GM21723 (cell line): ENCODE data around the gene DLGAP1.

Source experiments
- ATAC-seq: cut with Tn5 transposase; IDR thresholded peaks from one replicate; pipeline ENCODE4 v1.9.1; 2021; ENCODE audit warnings: mild to moderate bottlenecking, moderate library complexity; ENCODE audit not compliant: unreplicated experiment

DLGAP1 gene

DNA sequence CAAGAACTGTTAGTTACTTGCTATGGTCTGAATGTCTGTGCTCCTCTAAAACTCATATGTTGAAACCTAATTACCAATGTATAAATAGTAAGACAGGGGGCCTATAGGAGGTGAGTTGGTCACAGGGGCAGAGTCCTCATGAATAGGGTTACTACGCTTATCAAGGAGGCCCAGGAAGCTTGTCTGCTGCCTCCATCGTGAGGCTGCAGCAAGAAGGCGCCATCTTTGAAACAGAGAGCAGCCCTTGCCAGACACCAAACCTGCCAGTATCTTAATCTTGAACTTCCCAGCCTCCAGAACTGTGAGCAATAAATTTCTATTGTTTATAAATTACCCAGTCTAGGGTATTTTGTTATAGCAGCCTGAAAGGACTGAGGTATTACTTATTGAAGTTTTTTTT, 926.0 kb downstream of the DLGAP1 start:
- ATAC-seq, result no peak

DNA sequence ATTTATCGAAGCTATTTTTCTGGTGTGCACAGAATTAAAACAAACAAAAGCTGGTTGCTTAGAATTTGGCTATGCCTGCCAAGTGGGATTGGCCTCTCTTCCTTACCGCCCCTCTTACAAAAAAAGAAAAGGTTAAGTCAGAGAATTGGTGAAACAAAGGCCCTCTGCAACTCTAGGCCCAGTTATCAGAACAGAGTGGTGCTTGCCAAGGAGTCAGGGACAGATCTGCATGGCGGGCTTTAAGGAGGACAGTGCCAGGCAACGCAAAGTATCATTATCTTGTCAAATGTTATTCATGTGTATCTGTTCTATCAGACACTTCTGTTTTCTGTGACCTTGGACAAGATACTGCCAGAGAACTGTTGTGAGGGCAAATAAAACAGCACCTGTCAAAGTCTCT, 926.9 kb downstream of the DLGAP1 start:
- no peak for ATAC-seq

DNA sequence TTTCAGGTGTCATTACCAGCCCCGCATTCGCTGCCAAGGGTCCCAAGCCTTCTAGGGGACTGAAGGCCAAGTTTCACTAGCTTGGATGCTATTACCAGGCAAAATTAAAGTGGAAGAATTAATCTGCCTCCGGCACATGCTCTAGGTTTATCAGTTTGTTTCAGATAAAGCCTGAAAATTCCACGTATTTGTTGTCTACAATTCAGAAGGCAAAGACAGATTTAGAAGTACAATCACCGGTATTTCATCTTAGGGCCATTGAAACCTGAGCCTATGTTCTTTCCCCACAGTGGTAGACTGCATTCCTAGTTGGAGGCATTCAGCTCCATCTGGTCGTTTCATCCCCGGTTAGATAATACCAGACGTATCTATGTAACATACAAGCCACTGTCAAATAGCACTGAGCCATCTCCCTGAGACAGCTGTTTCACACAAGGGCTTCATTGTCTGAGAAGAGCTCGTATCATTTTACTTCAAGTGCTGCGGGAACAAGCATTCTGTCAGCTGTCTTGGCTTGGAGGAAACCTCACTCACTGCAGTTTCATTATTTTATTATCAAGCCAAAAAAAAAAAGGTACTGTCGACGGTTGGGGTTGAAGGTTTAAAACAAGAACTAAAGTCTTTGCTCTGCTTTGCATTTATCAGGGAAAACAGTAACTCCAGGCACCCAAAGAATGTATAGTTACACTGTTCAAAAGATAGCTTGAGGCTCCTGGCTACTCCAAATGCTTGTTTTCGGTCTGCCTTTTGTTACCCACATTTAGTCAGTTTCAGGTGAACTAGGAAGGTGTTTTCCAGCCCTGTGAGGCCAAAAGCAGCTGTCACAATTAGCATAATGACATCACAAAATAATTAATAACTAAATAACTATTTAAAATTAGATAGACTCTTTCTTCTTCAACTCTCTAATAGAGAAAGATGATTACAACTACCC, 928.4 kb downstream of the DLGAP1 start:
- ATAC-seq, result peak; percentile 58

DNA sequence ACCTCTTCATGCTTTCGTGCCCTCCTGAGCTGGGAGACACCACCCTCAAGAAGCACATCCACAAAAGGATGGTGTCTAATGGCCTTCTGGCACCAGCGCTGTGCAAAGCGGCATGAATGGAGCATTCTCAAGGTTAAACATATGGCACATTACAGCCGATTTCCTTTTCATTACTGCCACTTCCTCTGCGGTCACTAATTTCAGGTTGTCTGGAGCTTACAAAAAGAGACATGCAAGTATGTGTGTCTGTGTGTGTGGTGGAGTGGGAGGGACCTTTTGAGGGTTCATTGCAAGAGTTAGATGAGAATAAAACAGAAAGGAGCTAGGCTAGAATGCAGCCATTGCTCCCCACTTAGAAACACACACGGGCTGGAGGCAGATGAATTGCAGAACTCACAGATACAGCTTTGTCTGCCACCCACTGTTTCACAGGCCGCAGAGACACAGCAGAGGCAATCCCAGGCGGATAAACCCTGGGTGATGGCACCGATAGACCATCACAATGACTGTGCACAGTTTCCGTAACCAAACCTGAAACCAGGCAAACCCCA, 929.2 kb downstream of the DLGAP1 start:
- peak; percentile 63 for ATAC-seq

DNA sequence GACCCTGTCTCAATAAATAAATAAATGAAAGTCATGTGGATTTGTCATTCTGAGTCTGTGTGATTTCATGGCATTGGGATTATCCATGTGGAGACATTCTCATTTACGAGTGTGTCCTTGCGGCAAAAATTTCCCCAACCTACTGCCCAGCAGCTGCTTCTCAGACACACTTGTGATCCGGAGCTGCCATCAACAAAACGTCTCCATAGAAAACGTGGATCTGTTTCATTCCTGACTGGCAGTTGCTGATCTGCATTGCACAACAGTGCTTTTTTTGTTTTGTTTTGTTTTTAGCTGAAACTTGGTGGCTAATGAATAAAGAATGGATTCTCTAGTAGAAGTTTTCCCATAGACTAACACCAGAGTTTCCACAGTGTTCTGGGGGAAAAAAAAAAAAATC, 930.4 kb downstream of the DLGAP1 start:
- ATAC-seq, result no peak

DNA sequence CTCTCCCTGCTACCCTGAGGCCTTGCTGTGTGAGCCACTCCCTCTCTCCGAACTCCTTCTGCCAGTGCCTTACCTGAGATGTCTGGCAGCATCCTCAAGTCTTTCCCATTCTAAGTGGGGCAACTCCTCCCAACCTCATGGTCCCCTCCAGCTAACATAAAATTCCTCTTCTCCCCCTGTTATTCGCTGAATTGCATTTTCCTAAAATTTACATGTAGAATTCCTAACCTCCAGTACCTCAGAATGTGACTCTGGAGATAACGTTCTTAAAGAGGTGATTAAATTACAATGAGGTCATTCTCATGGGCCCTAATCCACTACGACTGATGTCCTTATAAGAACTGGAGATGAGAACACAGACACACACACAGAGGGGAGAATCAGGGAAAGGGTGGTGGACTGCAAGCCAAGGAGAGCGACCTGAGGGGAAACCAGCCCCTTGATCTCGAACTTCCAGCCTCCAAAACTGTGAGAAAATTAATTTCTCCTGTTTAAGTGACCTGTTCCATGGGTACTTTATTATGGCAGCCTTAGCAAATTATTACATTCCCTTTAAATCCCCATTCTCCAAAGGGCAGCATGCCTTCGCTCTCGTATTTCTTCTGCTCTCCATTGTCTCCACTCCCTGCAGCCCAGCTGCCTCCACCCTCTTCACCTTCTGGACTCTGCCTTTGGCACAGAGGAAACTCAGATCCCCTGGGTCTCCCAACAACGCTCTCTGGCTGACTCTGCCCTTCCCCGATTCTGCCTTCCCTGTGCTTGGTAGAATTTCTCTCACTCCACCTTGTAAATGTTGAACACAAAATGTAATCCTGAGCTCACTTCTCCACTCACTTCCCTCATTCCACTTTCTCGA, 934.6 kb downstream of the DLGAP1 start:
- ATAC-seq, result no peak

DNA sequence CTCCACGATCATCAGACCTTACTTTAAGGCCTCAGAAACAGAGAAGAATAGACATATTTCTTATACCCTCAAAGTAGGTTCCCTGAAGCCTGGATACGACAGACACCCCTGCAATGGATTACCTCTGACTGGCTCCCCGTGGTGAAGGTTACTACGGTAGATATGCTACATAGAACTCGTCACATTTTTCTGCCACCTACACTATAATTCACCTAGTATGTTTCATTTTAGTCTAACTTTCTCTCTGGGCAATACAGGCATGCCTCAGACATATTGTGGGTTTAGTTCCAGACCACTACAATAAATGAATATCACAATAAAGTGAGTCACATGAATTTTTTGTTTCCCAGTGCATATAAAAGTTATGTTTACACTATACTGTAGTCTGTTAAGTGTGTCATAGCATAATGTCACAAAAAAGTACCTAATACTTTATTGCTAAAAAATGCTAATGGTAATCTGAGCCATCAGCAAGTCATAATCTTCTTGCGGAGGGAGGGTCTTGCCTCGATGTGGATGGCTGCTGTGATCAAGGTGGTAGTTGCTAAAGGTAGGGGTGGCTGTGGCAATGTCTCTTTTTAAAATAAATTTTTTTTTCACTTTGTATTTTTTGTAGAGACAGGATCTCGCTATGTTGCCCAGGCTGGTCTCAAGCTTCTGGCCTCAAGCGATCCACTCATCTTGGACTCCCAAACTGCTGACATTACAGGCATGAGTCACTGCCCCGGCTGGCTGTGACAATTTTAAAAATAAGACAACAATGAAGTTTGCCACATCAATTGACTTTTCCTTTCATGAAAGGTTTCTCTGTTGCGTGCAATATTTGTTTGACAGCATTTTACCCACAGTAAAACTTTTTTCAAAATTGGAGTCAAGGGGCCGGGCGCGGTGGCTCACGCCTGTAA, 940.5 kb downstream of the DLGAP1 start:
- ATAC-seq, result no peak

DNA sequence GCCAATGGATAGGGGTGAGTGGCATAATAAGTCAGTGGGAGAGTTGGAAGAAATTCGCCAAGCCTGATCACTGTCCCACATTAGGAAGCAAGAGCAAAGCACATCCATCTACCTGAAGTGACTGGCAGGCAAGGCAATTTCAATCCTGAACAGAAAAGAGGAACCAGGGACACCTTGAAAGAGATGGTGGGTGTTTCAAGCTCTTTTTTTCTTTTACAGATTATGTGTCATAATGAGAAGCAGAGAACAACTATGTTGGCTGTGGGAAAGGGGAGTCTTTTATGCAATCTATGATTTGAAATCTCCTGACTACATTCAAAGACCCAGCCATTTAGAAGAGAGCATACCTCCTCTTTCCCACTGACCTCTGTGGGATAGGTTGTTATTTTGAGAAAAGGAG, 941.6 kb downstream of the DLGAP1 start:
- peak; percentile 87 for ATAC-seq

DNA sequence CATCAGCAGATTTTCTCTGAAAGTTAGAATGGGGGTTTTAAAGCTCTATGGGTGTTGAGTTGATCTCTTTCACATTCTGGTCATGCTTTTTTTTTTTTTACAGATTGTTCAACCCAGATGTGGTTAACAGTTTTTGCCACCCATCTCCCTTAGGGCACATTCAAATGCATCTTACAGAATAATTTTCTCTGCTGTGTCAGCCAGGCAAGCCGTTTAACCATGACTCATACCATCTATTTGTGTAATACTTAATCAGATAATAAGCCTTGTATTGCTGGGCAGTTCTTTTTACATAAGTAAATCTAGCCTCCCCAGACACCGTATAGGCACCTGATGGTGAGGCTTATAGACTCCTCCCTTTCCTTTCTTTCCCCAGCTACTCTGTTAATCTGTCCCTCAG, 943.1 kb downstream of the DLGAP1 start:
- no peak for ATAC-seq

DNA sequence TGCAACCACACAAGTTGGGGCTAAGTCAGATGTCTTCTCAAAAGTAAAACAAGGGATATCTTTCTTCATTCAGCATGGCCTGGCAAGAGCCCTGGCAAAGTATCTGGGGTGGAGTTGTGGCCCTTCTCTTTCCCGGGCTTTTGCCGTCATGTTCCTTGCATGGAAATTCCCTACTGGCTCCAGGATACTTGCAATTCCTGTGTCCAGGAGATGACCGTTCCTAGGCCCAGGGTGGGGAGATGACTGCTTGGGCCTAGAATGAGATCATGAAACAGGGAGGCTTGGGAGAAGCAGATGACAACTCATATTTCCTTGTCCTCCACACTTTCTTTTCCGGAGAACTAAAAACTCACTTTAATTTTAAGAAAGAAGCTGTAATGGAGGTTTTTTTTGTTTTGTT, 944.2 kb downstream of the DLGAP1 start:
- ATAC-seq, result no peak

DNA sequence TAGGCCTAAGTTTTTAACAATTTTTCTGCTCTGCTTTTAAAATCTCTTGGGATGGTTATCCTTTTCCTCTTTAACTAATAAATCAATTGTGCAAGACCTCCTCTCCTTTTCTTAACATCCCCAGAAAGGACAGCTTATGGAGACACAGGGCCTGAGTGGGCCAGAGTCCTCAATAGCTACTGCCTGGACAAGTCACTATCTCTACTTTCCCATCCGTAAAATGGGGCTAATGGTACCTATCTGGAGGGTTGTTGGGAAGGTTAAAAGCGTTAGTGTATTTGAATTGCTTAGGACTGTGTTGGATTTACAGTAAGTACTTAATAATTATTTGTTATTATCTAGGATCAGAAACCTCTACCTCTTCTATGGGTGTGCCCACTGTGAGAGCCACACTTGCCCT, 945.1 kb downstream of the DLGAP1 start:
- no peak for ATAC-seq

DNA sequence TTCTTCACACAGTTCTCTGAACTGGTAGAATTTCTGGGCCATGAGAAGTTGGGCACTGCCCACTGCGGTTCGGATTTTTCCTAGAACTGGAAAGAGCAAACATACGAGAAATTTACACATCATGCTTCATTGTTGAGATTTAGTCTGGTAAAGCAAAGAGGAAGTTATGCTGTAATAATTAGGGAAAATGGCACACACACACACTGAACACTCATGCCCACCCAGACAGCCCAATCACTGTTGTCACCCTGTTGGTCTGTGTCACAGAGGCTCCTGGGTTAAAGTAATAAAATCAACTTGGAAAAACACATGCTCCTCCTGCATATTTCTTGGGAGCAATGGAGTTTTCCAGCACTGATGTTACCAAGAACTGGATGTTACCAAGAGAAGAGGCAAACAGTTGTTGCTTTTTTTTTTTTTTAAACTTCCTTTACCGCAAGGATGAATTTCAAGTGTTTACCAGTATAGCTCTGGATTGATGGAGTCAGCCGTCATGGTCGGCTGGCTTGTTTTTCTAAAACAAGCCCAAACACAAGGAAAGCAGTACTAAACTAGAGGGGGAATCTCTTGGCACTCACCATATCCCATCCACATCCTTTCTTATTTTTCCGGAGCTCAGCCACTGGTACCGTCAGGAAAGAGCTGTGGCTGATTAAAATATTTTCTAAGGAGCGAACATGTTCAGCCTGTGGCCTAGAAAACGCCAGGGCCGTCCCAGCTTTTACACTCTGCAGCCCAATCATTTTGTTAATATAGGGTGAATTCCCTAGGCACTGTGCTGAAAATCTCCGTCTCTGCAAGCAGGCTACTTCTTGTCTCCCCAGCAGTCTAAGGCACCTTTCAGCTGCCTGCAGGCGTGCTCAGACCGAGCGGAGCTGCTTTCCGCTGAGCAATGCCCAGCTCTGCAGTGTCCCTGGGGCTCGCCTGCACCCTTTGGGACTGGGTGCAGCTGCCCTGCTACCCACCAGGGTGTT, 946.2 kb downstream of the DLGAP1 start:
- ATAC-seq, result no peak

DNA sequence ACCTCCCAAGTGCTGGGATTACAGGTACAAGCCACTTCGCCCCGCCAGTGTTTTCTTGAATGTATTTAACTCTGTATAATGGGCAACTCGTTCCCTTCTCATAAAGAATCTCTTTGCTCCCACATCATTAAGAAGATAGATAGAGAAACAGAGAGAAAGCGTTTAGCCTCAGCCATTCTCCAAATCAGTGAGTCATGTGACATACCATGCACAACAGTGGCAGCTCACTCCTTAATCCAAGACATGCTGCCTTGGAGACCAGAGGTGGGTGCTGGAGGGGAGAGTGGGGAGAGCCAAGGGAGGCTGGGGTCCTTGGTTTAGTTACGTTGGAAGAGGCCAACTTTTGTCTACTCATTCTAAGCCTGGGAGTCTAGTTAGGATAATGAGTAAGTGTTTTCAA, 950.5 kb downstream of the DLGAP1 start:
- no peak for ATAC-seq

DNA sequence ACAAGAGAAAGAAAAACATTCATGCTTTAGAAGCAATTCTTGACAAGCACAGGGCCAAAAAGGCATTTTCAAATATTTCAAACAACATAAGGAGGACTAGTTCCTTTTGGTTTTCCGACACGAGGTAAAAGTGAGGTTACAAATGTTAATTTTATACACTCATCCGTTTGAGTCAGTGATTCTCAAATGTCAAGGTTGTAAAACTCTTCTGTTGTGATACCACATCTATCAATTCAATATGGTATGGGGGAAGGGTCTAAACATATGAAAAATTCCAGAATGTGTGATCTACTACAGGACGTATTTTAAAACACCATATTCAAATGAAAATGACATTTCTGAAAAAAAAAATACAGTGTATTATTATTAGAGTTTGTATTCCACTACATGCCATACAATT, 952.5 kb downstream of the DLGAP1 start:
- no peak for ATAC-seq

DNA sequence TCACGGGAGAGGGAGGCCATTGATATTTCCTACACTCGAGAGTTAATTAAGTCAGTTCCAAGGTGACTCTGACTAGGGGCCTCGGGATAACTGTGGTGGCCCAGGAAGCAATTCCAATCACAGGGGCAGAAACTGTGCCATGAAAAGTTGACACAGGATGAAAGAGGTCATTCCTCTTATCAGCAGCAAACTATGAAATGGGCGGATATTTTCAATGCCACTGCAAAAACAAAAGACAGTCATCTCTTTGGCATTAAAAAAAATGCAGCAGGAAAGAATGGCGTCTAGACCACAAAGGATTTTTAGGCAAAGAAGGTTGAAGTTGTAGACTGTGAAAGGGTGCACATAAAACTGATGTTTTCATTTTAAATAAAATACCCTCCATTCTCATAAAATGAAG, 955.1 kb downstream of the DLGAP1 start:
- no peak for ATAC-seq

DNA sequence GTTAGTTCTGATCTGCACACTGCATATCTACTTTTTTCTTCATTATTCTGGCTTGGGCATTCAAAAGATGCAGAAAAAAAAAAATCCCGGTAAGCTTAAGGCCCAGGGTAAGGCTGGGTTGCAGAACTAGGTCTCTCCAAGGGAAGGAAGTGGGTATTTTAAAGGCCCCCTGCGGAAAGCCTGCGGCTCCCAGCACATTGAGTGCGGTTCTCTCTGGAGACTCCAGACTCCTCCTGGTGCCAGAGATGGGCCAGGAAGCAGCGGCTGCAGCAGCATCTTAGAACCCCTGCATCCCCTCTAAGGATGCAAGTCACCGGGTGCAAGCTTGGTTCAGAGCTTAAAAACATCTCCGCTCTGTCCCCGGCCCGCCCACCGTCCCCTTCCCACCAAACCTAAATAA, 955.6 kb downstream of the DLGAP1 start:
- no peak for ATAC-seq

DNA sequence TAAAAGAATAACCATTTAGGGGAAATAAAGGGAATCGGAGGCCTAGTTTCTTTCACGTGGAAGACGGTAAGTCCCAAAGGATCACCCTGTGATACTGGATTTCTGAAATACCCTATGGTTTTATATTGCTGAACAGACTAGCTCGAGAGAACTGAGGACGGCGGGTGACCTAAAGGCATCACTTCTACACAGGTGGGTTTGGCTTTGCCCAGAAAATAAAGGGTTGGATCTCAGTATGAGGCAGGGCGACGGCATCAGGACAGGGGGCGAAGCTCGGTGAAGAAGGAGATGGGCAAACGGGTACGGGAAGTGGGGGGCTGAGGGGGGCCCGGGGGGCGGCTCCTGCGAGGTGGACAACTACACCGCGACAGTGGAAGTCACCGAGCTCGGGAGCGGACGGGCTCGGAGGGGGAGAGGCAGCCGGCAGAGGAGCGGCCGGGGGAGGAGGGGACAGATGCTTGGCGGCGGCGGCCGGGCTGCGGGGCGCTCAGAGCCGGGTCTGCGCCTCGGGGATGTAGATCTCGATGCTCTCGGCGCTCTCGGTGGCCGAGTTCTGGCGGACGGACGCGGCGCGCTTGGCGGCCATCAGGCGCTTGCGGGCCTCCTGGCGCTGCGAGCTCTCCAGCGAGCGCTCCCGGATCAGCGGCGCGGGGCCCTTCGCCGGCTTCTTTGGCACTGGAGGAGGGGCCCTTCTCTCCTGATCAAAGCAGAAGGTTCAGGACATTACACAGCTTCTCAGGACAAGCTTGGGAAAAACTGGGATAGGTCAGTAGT, 956.2 kb downstream of the DLGAP1 start:
- ATAC-seq, result no peak

DNA sequence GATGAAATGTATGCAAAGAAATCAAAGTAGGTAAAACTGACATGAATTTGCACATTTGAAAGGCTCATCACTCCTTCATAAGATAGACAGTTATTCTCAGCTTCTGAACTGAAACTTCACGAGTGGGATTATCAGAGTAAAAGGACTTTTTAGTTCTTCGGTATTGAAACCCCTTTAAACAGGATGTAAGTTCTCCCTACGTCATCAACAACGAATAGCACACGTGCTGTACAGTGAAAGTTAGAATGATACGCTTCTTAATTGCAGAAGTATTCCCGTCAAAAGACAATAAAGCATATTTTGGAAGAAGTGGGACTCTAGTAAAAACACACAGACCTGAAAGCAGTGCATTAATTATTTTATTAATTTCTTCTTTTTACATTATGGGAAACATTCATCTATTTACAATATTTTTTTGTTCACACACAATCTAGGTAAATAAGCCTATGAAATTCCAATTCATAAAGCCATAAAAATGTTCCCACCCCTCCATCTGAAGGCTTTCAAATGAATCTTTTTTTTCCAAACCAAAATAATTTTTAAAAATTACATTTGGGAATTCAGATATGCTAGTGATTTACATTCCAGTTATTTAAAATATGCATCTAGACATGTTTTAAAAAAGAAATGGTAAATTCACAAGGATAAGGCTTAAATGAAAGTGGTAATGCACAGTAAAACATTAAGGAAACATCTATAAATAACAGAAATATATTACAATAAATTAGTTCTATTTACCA, 959.2 kb downstream of the DLGAP1 start:
- ATAC-seq, result no peak
